ENCODE measurements around the gene PCDHB15.
"Not testable (repeated sequence)": the region's sequence is repeated elsewhere in the genome, so short reads cannot be mapped to it uniquely, and the experiment has no call there.

The PCDHB15 gene

GRCh38 chr5:141245250-141245717 is at the start of gene PCDHB15:
TSS of gene PCDHB15 (plus strand) at chr5:141245395. CDS start at chr5:141245579, 184 bp downstream.
- peak within 1 kb of the TSS; percentile 27 to 42 for H3K9ac ChIP-seq (ENCODE audit: low read length in 2 of 2)
- H3K4me3 ChIP-seq (ENCODE audit: low read length in 2 of 2) = peak within 1 kb of the TSS; percentile 58 to 70
- H3K36me3 ChIP-seq (ENCODE audit: control insufficient read depth in 2 of 2, insufficient read depth in 2 of 2, low read length in 2 of 2) = no peaks in the 10 kb centered on the region
- H3K27ac ChIP-seq (ENCODE audit: low read length) = no peak within 1 kb of the TSS
- H3K9me3 ChIP-seq (ENCODE audit: control insufficient read depth in 2 of 2, low read length in 2 of 2) = peaks cover 33 to 70% of the 10 kb centered on the region in 2 donors
- peaks cover 4% of the 10 kb centered on the region for H3K4me1 ChIP-seq (ENCODE audit: control insufficient read depth, insufficient read depth, low read length)
- H3K27me3 ChIP-seq (ENCODE audit: control insufficient read depth in 1 of 2, insufficient read depth in 2 of 2, low read length in 2 of 2) = no peaks in the 10 kb centered on the region

DNA sequence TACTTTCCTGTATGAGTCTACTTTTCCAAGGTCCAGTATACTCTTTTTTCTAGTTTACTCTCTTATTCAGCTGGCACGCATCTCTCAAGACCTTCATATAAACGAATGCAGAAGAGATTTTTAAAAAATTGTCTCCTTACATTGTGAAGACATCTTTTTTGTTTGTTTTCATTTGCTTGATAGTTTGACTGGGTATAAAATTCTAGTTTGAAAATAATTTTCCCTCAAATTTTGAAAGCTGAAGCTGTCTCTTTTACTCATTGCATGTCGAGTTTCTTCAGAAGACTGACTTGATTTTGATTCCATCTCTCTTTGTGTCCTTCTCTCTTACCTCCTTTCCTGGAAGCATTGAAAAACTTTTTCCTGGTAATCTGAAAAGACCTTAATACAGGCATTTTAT is 48.8 kb upstream of the PCDHB15 start:
- H3K9ac ChIP-seq (ENCODE audit: low read length in 2 of 2) = no peak overlapping the region
- H3K9me3 ChIP-seq (ENCODE audit: control insufficient read depth in 2 of 2, low read length in 2 of 2) = peaks cover 18 to 38% of the 10 kb centered on the region in 2 donors
- peaks cover 0 to 2% of the 10 kb centered on the region in 2 donors for H3K27me3 ChIP-seq (ENCODE audit: control insufficient read depth in 1 of 2, insufficient read depth in 2 of 2, low read length in 2 of 2)
- no peak overlapping the region for H3K27ac ChIP-seq (ENCODE audit: low read length)
- H3K36me3 ChIP-seq (ENCODE audit: control insufficient read depth in 2 of 2, insufficient read depth in 2 of 2, low read length in 2 of 2) = no peaks in the 10 kb centered on the region
- H3K4me1 ChIP-seq (ENCODE audit: control insufficient read depth, insufficient read depth, low read length) = no peaks in the 10 kb centered on the region
- no peak overlapping the region for H3K4me3 ChIP-seq (ENCODE audit: low read length in 2 of 2)

DNA sequence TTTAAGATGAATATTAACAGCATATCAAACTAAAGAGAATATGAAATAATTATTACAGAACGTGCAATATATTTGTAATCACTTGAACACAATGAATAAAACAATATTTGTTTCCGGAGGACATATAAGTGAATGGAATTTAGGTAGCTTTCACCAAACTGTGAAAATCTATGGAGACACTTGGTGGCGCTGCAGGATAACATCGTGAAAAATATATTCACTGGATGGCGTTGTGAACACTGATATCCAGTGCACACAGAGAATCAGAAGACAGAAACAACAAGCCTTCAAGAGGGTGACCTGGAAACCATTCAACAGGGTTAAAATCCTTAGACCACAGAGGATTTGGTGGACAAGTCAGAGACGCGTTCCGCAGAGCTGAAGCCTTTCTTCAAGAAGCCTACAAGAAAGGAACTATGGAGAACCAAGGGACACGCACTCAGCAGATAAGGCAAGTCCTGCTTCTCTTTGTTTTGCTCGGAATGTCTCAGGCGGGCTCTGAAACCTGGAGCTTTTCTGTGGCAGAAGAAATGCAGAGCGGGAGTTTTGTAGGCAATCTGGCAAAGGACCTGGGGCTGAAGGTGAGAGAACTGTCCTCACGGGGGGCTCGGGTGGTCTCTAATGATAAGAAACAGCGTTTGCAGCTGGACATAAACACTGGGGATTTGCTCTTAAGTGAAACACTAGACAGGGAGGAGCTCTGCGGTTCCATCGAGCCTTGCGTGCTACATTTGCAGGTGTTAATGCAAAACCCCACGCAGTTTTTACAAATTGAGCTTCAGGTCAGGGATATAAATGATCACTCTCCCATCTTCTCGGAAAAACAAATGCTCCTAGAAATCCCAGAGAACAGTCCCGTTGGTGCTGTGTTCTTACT is 45.6 kb upstream of the PCDHB15 start, which contains the start of gene PCDHB11:
Gene PCDHB11 (plus strand): TSS at position 269 of the 877 bp plus-strand sequence. CDS start 148 bp downstream, at position 417.
- Histone ChIP-seq H3K4me1 (ENCODE audit: control insufficient read depth, insufficient read depth, low read length) (no peaks in the 10 kb centered on the region), H3K9me3 (ENCODE audit: control insufficient read depth in 2 of 2, low read length in 2 of 2) (peaks cover 14 to 42% of the 10 kb centered on the region in 2 donors), H3K27ac (ENCODE audit: low read length) (no peak within 1 kb of the TSS), H3K36me3 (ENCODE audit: control insufficient read depth in 2 of 2, insufficient read depth in 2 of 2, low read length in 2 of 2) (no peaks in the 10 kb centered on the region), H3K27me3 (ENCODE audit: control insufficient read depth in 1 of 2, insufficient read depth in 2 of 2, low read length in 2 of 2) (no peaks in the 10 kb centered on the region), H3K4me3 (ENCODE audit: low read length in 2 of 2) (peak within 1 kb of the TSS; percentile 9 to 58), H3K9ac (ENCODE audit: low read length in 2 of 2) (peak within 1 kb of the TSS in 1 of 2 donors; percentile 21)

DNA sequence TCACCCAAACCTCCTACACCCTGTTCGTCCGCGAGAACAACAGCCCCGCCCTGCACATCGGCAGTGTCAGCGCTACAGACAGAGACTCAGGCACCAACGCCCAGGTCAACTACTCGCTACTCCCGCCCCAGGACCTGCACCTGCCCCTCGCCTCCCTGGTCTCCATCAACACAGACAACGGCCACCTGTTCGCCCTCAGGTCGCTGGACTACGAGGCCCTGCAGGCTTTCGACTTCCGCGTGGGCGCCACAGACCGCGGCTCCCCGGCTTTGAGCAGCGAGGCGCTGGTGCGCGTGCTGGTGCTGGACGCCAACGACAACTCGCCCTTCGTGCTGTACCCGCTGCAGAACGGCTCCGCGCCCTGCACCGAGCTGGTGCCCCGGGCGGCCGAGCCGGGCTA is 44.1 kb upstream of the PCDHB15 start:
- not testable (repeated sequence) for H3K36me3 ChIP-seq (ENCODE audit: control insufficient read depth in 2 of 2, insufficient read depth in 2 of 2, low read length in 2 of 2); H3K4me3 ChIP-seq (ENCODE audit: low read length in 2 of 2); H3K4me1 ChIP-seq (ENCODE audit: control insufficient read depth, insufficient read depth, low read length); H3K9ac ChIP-seq (ENCODE audit: low read length in 2 of 2); H3K27ac ChIP-seq (ENCODE audit: low read length); H3K27me3 ChIP-seq (ENCODE audit: control insufficient read depth in 1 of 2, insufficient read depth in 2 of 2, low read length in 2 of 2)
- peaks cover 14 to 41% of the 10 kb centered on the region in 2 donors for H3K9me3 ChIP-seq (ENCODE audit: control insufficient read depth in 2 of 2, low read length in 2 of 2)

DNA sequence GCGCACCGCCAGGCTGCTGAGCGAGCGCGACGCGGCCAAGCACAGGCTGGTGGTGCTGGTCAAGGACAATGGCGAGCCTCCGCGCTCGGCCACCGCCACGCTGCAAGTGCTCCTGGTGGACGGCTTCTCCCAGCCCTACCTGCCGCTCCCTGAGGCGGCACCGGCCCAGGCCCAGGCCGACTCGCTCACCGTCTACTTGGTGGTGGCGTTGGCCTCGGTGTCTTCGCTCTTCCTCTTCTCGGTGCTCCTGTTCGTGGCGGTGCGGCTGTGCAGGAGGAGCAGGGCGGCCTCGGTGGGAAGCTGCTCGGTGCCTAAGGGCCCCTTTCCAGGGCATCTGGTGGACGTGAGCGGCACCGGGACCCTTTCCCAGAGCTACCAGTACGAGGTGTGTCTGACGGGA is 43.5 kb upstream of the PCDHB15 start:
- H3K4me1 ChIP-seq (ENCODE audit: control insufficient read depth, insufficient read depth, low read length); H3K36me3 ChIP-seq (ENCODE audit: control insufficient read depth in 2 of 2, insufficient read depth in 2 of 2, low read length in 2 of 2); H3K4me3 ChIP-seq (ENCODE audit: low read length in 2 of 2); H3K9ac ChIP-seq (ENCODE audit: low read length in 2 of 2); H3K27ac ChIP-seq (ENCODE audit: low read length); H3K27me3 ChIP-seq (ENCODE audit: control insufficient read depth in 1 of 2, insufficient read depth in 2 of 2, low read length in 2 of 2): not testable (repeated sequence)
- peaks cover 14 to 36% of the 10 kb centered on the region in 2 donors for H3K9me3 ChIP-seq (ENCODE audit: control insufficient read depth in 2 of 2, low read length in 2 of 2)

- peak within 1 kb of the TSS; percentile 24 to 38 for H3K4me3 ChIP-seq (ENCODE audit: low read length in 2 of 2)
- H3K36me3 ChIP-seq (ENCODE audit: control insufficient read depth in 2 of 2, insufficient read depth in 2 of 2, low read length in 2 of 2) = peaks cover 0 to 2% of the 10 kb centered on the region in 2 donors
- H3K9ac ChIP-seq (ENCODE audit: low read length in 2 of 2) = no peak within 1 kb of the TSS
- peaks cover 12 to 16% of the 10 kb centered on the region in 2 donors for H3K9me3 ChIP-seq (ENCODE audit: control insufficient read depth in 2 of 2, low read length in 2 of 2)
- H3K27me3 ChIP-seq (ENCODE audit: control insufficient read depth in 1 of 2, insufficient read depth in 2 of 2, low read length in 2 of 2) = no peaks in the 10 kb centered on the region
- H3K27ac ChIP-seq (ENCODE audit: low read length) = no peak within 1 kb of the TSS
- H3K4me1 ChIP-seq (ENCODE audit: control insufficient read depth, insufficient read depth, low read length) = no peaks in the 10 kb centered on the region
These were observed 36.7 kb upstream of the PCDHB15 start, which contains the start of gene PCDHB12 for GRCh38 chr5:141208478-141208877. TSS of gene PCDHB12 (plus strand) at chr5:141208719. CDS start at chr5:141208908, 189 bp downstream.

- not testable (repeated sequence) for H3K9ac ChIP-seq (ENCODE audit: low read length in 2 of 2); H3K4me1 ChIP-seq (ENCODE audit: control insufficient read depth, insufficient read depth, low read length); H3K27ac ChIP-seq (ENCODE audit: low read length); H3K36me3 ChIP-seq (ENCODE audit: control insufficient read depth in 2 of 2, insufficient read depth in 2 of 2, low read length in 2 of 2); H3K4me3 ChIP-seq (ENCODE audit: low read length in 2 of 2); H3K27me3 ChIP-seq (ENCODE audit: control insufficient read depth in 1 of 2, insufficient read depth in 2 of 2, low read length in 2 of 2)
- peaks cover 12 to 21% of the 10 kb centered on the region in 2 donors for H3K9me3 ChIP-seq (ENCODE audit: control insufficient read depth in 2 of 2, low read length in 2 of 2)
These were observed 34.9 kb upstream of the PCDHB15 start for GRCh38 chr5:141210281-141210680.

DNA sequence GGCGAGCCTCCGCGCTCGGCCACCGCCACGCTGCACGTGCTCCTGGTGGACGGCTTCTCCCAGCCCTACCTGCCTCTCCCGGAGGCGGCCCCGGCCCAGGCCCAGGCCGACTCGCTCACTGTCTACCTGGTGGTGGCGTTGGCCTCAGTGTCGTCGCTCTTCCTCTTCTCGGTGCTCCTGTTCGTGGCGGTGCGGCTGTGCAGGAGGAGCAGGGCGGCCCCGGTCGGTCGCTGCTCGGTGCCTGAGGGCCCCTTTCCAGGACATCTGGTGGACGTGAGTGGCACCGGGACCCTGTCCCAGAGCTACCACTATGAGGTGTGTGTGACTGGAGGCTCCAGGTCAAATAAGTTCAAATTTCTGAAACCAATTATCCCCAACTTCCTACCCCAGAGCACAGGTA is 34.3 kb upstream of the PCDHB15 start:
- H3K36me3 ChIP-seq (ENCODE audit: control insufficient read depth in 2 of 2, insufficient read depth in 2 of 2, low read length in 2 of 2); H3K4me1 ChIP-seq (ENCODE audit: control insufficient read depth, insufficient read depth, low read length); H3K9ac ChIP-seq (ENCODE audit: low read length in 2 of 2); H3K27me3 ChIP-seq (ENCODE audit: control insufficient read depth in 1 of 2, insufficient read depth in 2 of 2, low read length in 2 of 2); H3K4me3 ChIP-seq (ENCODE audit: low read length in 2 of 2); H3K27ac ChIP-seq (ENCODE audit: low read length): not testable (repeated sequence)
- H3K9me3 ChIP-seq (ENCODE audit: control insufficient read depth in 2 of 2, low read length in 2 of 2) = peaks cover 12 to 21% of the 10 kb centered on the region in 2 donors

DNA sequence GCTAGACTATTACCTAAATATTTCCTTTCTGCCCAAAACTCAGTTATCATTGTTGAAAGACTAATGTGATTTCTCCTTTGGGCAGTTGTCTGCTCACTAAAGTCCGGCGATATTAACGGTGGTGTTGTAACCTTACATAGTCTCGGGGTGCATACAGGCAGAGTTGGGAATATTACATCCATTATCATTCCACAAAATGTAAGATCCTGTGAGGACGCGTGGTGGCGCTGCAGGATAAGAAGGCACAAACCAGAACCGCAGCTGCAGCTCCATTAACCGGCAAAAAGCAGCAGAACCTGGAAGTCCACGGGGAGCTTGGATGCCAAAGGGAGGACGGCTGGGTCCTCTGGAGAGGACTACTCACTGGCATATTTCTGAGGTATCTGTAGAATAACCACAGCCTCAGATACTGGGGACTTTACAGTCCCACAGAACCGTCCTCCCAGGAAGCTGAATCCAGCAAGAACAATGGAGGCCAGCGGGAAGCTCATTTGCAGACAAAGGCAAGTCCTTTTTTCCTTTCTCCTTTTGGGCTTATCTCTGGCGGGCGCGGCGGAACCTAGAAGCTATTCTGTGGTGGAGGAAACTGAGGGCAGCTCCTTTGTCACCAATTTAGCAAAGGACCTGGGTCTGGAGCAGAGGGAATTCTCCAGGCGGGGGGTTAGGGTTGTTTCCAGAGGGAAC is 31.4 kb upstream of the PCDHB15 start, which contains the start of gene PCDHB13:
Gene PCDHB13 (plus strand): TSS at position 264 of the 684 bp plus-strand sequence. CDS start 205 bp downstream, at position 469.
- H3K4me3 ChIP-seq (ENCODE audit: low read length in 2 of 2) = peak within 1 kb of the TSS in 1 of 2 donors; percentile 45
- not testable (repeated sequence) for H3K27ac ChIP-seq (ENCODE audit: low read length); H3K36me3 ChIP-seq (ENCODE audit: control insufficient read depth in 2 of 2, insufficient read depth in 2 of 2, low read length in 2 of 2); H3K27me3 ChIP-seq (ENCODE audit: control insufficient read depth in 1 of 2, insufficient read depth in 2 of 2, low read length in 2 of 2); H3K9ac ChIP-seq (ENCODE audit: low read length in 2 of 2); H3K4me1 ChIP-seq (ENCODE audit: control insufficient read depth, insufficient read depth, low read length)
- peaks cover 18 to 20% of the 10 kb centered on the region in 2 donors for H3K9me3 ChIP-seq (ENCODE audit: control insufficient read depth in 2 of 2, low read length in 2 of 2)

DNA sequence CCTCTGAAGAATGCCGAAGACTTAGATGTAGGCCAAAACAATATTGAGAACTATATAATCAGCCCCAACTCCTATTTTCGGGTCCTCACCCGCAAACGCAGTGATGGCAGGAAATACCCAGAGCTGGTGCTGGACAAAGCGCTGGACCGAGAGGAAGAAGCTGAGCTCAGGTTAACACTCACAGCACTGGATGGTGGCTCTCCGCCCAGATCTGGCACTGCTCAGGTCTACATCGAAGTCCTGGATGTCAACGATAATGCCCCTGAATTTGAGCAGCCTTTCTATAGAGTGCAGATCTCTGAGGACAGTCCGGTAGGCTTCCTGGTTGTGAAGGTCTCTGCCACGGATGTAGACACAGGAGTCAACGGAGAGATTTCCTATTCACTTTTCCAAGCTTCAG is 30.6 kb upstream of the PCDHB15 start:
- H3K9me3 ChIP-seq (ENCODE audit: control insufficient read depth in 2 of 2, low read length in 2 of 2) = peaks cover 16 to 17% of the 10 kb centered on the region in 2 donors
- not testable (repeated sequence) for H3K4me1 ChIP-seq (ENCODE audit: control insufficient read depth, insufficient read depth, low read length); H3K27ac ChIP-seq (ENCODE audit: low read length); H3K27me3 ChIP-seq (ENCODE audit: control insufficient read depth in 1 of 2, insufficient read depth in 2 of 2, low read length in 2 of 2); H3K9ac ChIP-seq (ENCODE audit: low read length in 2 of 2); H3K36me3 ChIP-seq (ENCODE audit: control insufficient read depth in 2 of 2, insufficient read depth in 2 of 2, low read length in 2 of 2)
- H3K4me3 ChIP-seq (ENCODE audit: low read length in 2 of 2) = peak overlapping the region in 1 of 2 donors; percentile 45
